HCT116 (cell line): ENCODE measurements around the gene CA7. TPM values are rescaled to one million over a fixed set of nuclear protein-coding genes. Genes with fewer than 3 reads are reported as not detected.

ENCODE experiments used
- ATAC-seq: fragments of 200-7000 bp; cut with Tn5 transposase; 2 replicates; pipeline ENCODE4 v1.9.1; 2020; ENCODE audit warnings: mild to moderate bottlenecking, moderate library complexity
- BruUV-seq: library from RNA; stranded (reverse); fragments of 400-500 nt; replicated peaks from 2 replicates; lab custom pipeline; 2021; lab: Mats Ljungman, UMichigan
- CTCF ChIA-PET: fragments of 300-600 bp; sonication (Branson Sonifier 250); formaldehyde crosslinking; loops from one replicate; lab custom pipeline; 2021; ENCODE audit warnings: antibody characterized with exemption; lab: Charles Lee
- POLR2A ChIA-PET: fragments of 300-600, 350-600 bp; sonication (Branson Sonifier 250); formaldehyde crosslinking; loops from one replicate; lab custom pipeline; 2021; ENCODE audit warnings: antibody characterized with exemption; lab: Charles Lee
- RAD21 ChIA-PET, 2 experiments: fragments of 300-600 bp; sonication (Branson Sonifier 250); formaldehyde crosslinking; loops; one replicate each; lab custom pipeline; 2023; ENCODE audit warnings: low total read pairs in 2 of 2; ENCODE audit not compliant: uncharacterized antibody in 2 of 2, unreplicated experiment in 2 of 2, low non-redundant PET in 1 of 2; lab: Charles Lee
- DNase-seq: peaks from one replicate; pipeline ENCODE4 v3.0.0-alpha.2; 2010; ENCODE audit warnings: low read depth, low spot score
- H2AFZ ChIP-seq: fragments of 200-600 bp; shearing (Covaris generic), sonication (generic); 2 replicates; pipeline ENCODE4 v1.6.1; 2017; ENCODE audit warnings: low read depth, mixed run types, mixed read lengths, antibody characterized with exemption, low read length; ENCODE audit not compliant: poor library complexity, severe bottlenecking
- H3K27ac ChIP-seq: 2 replicates; pipeline ENCODE4 v1.5.1; 2012; ENCODE audit warnings: low read depth, low read length
- H3K27me3 ChIP-seq: fragments of 200-600 bp; sonication (generic); 2 replicates; pipeline ENCODE4 v1.6.1; 2016; ENCODE audit warnings: mixed run types, low read length, mixed read lengths; ENCODE audit not compliant: insufficient read depth
- H3K36me3 ChIP-seq, 2 experiments: fragments of 200-500 bp in 1 of 2; fragments of 200-600 bp in 1 of 2; sonication (Bioruptor generic) in 1 of 2; sonication (generic) in 1 of 2; 2 replicates each; pipeline versions ENCODE4 v1.5.1 to v1.6.1; 2014 to 2016; ENCODE audit warnings: low read length in 2 of 2, inconsistent platforms in 1 of 2, mixed read lengths in 1 of 2, mixed run types in 1 of 2; ENCODE audit not compliant: insufficient read depth in 2 of 2, control insufficient read depth in 1 of 2
- H3K4me1 ChIP-seq, 2 experiments: fragments of 200-600 bp in 1 of 2; sonication (generic) in 1 of 2; 2 replicates each; pipeline versions ENCODE4 v1.5.1 to v1.6.1; 2012 to 2017; ENCODE audit warnings: low read length in 2 of 2, inconsistent platforms in 1 of 2, mild to moderate bottlenecking in 1 of 2, mixed read lengths in 1 of 2, mixed run types in 1 of 2, moderate library complexity in 1 of 2; ENCODE audit not compliant: insufficient read depth in 2 of 2, control insufficient read depth in 1 of 2
- H3K4me2 ChIP-seq: fragments of 200-600 bp; sonication (generic); 2 replicates; pipeline ENCODE4 v1.6.1; 2017; ENCODE audit warnings: mixed run types, low read length, mixed read lengths
- H3K4me3 ChIP-seq, 2 experiments: fragments of 200-600 bp in 1 of 2; sonication (generic) in 1 of 2; replicated peaks in 1 of 2; 2 replicates each; pipeline ENCODE4 v1.5.1; 2011 to 2016; ENCODE audit warnings: low read length in 2 of 2, control low read depth in 1 of 2, low read depth in 1 of 2, mild to moderate bottlenecking in 1 of 2, mixed read lengths in 1 of 2, mixed run types in 1 of 2
- H3K79me2 ChIP-seq: fragments of 200-600 bp; sonication (generic); 2 replicates; pipeline ENCODE4 v1.6.1; 2017; ENCODE audit warnings: mild to moderate bottlenecking, mixed run types, low read length, moderate library complexity, mixed read lengths; ENCODE audit not compliant: insufficient read depth
- H3K9ac ChIP-seq: fragments of 200-600 bp; sonication (generic); 2 replicates; pipeline ENCODE4 v1.6.1; 2016; ENCODE audit warnings: low read length, mixed read lengths
- H3K9me2 ChIP-seq: fragments of 200-600 bp; sonication (generic), shearing (Covaris generic); 2 replicates; pipeline ENCODE4 v1.6.1; 2017; ENCODE audit warnings: mixed run types, mild to moderate bottlenecking, moderate library complexity; ENCODE audit not compliant: insufficient read depth
- H3K9me3 ChIP-seq, 2 experiments: fragments of 200-500 bp in 1 of 2; fragments of 200-600 bp in 1 of 2; sonication (Bioruptor generic) in 1 of 2; sonication (generic) in 1 of 2; 2 replicates each; pipeline ENCODE4 v1.6.1; 2014 to 2017; ENCODE audit warnings: low read length in 2 of 2, mixed read lengths in 2 of 2, inconsistent platforms in 1 of 2, low read depth in 1 of 2, mild to moderate bottlenecking in 1 of 2, mixed run types in 1 of 2, moderate library complexity in 1 of 2; ENCODE audit not compliant: control insufficient read depth in 1 of 2, insufficient read depth in 1 of 2
- H4K20me1 ChIP-seq: fragments of 200-600 bp; sonication (generic), shearing (Covaris generic); 2 replicates; pipeline ENCODE4 v1.6.1; 2017; ENCODE audit warnings: mixed run types, mild to moderate bottlenecking, moderate library complexity; ENCODE audit not compliant: insufficient read depth
- CEBPB ChIP-seq: IDR thresholded peaks from 2 replicates; pipeline ENCODE4 v1.6.1; 2012; ENCODE audit warnings: low read depth
- EZH2phosphoT487 ChIP-seq: fragments of 200-600 bp; IDR thresholded peaks from 2 replicates; pipeline ENCODE4 v1.6.1; 2018; ENCODE audit warnings: antibody characterized with exemption, borderline replicate concordance
- REST ChIP-seq: IDR thresholded peaks from 2 replicates; pipeline ENCODE4 v1.6.1; 2012; ENCODE audit warnings: low read depth
- SIN3A ChIP-seq: IDR thresholded peaks from 2 replicates; pipeline ENCODE4 v1.6.1; 2012; ENCODE audit warnings: low read depth
- intact Hi-C: fragments of 100-400 bp; cut with micrococcal nuclease; formaldehyde crosslinking; loops from 2 replicates; pipeline ENCODE4 v1.10.0; 2022
- total RNA-seq: library from RNA; stranded (reverse); gene quantifications from one replicate; pipeline ENCODE4 v1.2.1, GENCODE V29; 2021; ENCODE audit not compliant: unreplicated experiment

The CA7 gene
- total RNA-seq, 1 experiment from 2014 or later = not detected

GRCh38 chr16:66851166-66851964 is 7.2 kb downstream of the CA7 start:
- no peak for ATAC-seq
- BruUV-seq = no TSS peak
- H3K4me1 ChIP-seq = no peaks in the 10 kb centered on the region

More at GRCh38 chr16:66851166-66851964, 7.2 kb downstream of the CA7 start:
- intact Hi-C loops = no loop called here
- Histone ChIP-seq H3K9me2 (no peaks in the 10 kb centered on the region), H3K36me3 (no peaks in the 10 kb centered on the region), H4K20me1 (no peaks in the 10 kb centered on the region)
- no peak for TF ChIP-seq SIN3A
- no peak for TF ChIP-seq REST
- TF ChIP-seq CEBPB = no peak
- TF ChIP-seq EZH2phosphoT487 = no peak
- TF ChIP-seq, all 23 proteins: peak for 0
- Histone ChIP-seq H3K79me2 (no peaks in the 10 kb centered on the region), H3K27ac (no peak overlapping the region), H3K4me2 (no peak overlapping the region), H3K27me3 (no peaks in the 10 kb centered on the region), H3K9ac (no peak overlapping the region), H2AFZ (no peak overlapping the region), H3K4me3 (no peak overlapping the region), H3K9me3 (no peaks in the 10 kb centered on the region)
- RAD21 ChIA-PET = no interaction called here
- POLR2A ChIA-PET = no interaction called here
- CTCF ChIA-PET = interaction anchor here (1.1 to 3.4 kb wide), 3 partner anchors 17 to 99 kb away, joined by 4 to 16 read pairs (median 6); partner anchors contain the start of gene NAE1
- DNase-seq = no peak
